D341Med (cell line): ENCODE data around the gene SPTBN1.

Source experiments
- DNase-seq: peaks from one replicate; pipeline ENCODE4 v3.0.0; 2012; ENCODE audit warnings: low spot score

Gene SPTBN1

DNA sequence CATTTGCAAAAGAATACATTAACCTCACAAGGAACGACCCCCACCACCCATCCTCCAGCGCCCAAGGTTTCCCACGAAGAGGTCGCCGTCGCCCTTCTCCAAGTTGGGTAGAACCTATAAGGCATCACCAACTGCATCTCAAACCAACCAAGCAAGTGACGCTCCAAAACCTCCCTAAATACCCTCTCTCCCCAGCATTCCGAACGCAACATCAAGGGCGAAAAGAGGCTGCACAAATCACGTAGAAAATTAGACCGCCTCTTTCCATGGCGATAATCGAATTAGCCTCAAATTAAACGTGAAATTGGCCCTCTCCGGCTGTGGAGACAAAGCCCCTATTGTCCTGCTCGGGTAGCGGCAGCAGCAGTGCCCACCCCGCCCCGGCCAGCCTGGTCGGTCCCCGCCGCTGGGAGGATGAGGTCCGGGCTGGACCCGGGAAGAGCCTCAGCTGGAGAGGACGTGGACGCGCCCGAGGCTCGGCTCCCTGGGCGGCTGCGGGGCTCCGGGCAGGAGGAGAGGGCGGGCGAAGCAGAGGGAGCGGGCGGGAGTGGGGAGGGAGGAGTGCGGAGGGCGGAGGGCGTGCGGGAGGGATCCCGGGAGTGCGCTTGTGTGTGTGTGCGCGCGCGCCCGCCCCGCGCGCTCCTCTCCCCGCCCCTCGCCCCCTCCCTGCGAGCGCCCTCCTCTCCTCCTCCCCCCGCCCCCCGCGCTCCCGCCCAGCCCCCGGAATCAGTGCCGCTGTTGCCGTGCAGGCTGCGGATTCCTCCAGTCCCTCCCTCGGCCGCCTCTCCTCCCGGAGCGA is at the start of gene SPTBN1:
Gene SPTBN1 (plus strand): TSS at position 765 of the 799 bp plus-strand sequence. CDS start 70,092 bp downstream, outside the sequence.
- DNase-seq: peak; percentile 92

DNA sequence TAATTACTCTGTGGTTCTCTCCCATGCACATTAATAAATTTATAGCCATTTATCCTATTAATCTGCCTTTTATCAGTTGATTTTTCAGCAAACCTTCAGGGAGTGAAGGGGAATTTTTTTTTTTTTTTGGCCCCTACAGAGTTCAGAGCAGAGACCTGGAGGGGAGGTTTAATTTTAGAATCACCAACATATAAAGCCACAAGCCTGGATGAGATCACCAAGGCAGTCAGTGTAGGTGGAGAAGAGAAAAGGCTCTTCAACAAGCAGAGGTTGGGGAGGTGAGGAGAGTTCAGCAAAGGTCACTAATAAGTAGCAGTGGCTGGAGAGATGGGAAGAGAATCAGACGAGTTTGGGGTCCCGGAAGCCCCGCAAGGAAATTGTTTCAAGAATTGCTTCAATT is 48.4 kb upstream of the SPTBN1 start:
- DNase-seq: no peak

DNA sequence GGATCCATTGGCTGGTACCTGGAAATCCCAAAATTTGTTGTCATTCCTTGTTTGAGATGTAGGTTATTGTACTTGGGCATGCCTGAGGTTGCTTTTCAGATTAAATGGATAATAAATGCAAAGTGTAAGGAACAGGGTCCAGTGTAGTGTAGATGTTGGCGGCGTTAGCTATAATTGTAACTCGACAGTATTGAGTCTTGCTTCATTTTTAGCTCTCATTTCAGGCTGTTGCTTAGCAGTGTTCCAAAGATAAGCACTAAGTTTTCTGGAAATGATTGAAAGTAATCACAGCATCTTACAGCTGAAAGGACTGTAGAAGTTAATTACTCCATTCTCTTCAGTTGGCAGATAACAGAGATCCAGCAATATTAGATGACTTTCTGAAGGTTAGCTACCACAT is 47.8 kb upstream of the SPTBN1 start:
- no peak for DNase-seq

DNA sequence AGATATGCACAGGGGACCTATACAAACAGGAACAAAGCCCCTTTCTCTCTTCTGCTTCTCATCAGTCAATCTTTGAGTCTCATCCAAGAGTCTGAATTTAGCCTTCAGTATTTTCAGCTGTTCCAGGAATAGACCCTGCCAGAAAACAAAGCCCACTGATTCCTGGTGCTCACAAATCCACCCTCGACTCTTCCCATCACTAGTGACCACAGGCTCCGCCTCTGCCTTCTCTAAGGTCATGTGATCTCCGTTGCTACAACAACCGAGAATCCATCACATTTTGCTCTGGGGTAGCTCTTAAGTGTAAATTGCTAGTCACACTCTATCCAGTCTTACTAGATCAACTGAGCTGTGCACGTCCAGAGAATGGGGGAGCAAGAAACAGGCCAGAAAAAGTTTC is 46.4 kb upstream of the SPTBN1 start:
- no peak for DNase-seq

DNA sequence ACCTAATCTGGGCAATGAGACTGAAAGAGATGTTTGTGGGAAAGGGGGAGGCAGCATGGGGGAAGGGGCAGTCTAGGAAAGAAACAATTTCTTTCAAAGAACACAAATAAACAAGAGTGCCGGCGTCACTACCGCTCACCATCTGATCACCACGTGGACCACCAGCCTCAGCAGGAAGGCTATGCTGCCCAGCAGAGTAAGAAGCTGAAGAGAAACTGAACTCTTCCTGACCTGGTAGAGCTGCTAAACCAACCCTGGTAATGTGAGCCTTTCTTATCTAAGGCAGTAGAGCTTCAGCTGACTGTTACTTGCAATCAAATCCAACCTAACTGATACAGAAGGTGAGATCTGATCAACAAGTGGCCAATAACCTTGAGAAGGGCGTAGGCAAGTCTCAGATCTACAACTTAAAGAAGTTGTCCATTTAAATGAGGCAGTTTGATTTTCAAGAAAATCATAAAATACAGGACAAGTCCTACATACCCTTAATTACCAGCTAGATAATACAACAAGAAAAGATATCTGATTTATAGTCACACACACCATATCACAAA is 44.2 kb upstream of the SPTBN1 start:
- no peak for DNase-seq

DNA sequence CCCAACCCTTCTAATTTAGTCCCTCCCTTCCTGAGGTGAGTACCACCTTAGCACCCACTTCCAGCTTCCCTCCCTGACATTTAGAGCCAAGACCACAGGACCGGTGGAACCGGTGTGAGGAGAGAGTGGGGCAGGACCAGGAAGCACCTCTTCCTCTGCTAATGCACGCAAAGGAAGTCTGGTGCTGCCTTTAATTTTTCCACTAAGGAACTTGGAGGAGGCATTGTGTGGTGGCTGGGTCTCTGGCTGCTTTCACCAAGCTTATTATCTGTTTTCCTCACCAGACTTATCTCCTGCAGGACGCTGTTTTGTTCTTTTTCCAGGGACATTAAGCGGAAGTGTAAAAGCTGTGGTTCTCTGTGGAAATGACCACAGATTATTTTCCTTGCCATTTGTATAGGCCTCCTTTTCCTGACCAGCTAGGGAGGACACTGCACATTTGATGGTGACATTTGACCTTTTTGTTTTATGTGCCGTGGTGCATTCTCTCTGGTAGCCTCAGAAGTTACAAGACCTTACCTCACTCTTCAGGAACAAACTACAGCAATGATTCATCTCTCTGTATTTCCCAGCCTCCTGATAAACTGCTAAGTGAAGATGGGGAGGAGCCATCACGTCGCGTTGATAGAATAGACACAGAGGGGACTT is 39.8 kb upstream of the SPTBN1 start:
- no peak for DNase-seq

DNA sequence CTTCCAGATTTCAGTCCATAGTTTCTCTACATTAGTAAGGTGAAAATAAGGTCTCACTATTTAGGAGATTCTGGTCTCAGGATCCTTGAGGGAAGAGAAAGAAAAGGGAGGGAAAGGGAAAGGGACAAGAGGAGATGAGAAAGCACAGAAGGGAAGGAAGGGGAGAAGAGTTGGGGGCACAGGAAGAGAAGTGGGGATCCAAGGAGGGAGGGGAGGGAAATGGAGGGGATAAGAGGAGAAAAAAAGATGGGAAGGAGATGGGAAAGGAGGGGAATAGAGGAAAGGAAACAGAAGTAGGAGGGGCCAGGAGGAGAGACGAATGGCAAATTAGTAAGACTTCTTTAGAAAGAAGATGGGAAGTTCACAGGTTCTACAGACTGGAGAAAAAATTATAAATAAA is 39.2 kb upstream of the SPTBN1 start:
- no peak for DNase-seq

DNA sequence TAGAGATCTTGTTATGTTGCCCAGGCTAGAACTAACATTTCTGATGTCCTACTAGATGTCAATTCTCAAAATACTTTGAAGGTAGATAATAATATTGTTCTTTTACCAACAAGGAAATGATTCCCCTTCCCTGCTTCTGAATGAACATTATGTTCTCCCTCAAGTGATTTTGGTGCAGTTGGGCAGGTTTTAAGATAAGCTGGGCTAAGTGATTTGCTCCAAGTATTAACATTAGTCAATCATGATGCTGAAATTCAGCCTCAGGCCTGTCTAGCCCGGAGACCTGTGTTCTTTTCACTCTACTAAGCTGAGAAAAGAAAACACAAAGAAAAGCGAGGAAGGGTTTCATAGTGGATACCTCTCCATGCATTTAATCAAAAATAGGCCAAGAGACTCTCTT is 38.5 kb upstream of the SPTBN1 start:
- no peak for DNase-seq

DNA sequence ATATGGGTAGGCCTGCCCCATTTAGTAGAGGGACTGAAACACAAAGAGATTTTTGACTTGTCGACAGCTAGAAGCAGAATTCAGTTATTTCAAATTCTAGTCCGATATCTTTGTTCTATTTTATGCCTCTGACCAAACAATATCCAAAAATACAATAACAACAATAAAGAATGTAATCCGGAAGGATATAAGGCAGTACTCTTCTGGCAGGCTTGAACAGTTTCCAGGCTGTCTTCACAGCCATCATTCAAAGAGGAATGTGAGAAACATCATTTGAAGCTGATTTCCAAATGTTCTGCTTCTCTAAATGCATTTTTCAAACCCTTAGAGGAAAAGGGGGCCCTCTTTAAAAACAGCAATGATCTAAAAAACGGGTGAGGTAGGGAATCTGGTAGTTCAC is 36.7 kb upstream of the SPTBN1 start:
- no peak for DNase-seq

DNA sequence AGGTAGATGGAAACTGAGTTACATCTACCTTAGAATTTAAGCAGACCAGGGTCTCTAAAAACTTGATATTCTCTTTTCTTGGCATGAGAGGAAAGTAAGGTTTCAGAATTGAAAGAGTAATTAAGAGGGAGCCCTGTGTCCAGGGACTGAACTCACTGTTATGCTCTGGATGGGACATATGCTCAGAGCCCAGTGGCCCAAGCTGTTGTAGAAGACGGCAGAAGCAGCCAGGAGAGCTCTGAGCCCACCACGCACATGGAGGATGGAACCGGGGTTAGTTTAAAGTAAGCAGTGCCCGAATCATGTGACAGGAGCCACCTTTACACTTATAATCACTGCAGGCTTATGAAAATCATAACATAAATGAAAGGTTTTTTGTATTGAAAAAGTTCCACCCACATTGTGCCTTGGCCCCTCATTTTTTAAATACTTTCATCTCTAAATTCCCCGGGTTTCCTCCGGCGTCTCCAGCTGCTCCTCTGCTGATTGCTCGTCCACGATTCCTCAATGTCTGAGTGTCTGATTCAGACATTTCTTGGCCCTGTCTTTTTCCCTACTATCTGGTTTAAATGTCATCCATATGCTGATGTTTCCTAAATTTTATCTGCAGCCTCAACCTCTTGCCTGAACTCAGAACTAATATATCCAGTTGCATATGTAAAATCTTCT is 36.1 kb upstream of the SPTBN1 start:
- DNase-seq: no peak

DNA sequence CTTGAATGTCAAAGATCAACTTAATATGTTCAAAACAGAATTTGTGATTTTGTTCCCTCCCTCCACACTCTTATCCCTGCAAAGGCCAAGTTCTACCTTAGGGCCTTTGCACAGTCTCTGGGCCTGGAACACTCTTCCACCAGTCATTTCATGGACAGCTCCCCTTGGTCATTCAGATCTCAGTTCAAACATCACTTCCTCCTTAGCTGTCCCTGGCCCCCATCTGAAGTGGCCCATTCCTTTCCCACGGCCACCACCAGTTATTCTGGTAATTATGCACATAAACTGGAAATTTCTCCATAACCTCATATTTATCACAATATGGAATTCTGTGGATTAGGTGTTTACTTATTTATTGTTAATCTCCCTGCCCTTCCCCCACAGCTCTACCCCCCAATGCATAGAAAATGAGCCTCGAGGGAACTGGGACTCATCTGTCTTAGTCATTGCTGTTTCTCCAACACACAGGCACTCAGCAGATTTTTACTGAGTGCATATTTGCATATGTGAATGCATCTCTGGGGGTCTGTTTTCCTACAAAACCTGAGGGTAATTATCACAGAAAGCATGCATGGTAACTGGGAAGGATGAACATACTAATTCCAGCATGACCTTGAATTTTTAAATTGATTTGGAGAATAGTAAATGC is 35.5 kb upstream of the SPTBN1 start:
- no peak for DNase-seq

DNA sequence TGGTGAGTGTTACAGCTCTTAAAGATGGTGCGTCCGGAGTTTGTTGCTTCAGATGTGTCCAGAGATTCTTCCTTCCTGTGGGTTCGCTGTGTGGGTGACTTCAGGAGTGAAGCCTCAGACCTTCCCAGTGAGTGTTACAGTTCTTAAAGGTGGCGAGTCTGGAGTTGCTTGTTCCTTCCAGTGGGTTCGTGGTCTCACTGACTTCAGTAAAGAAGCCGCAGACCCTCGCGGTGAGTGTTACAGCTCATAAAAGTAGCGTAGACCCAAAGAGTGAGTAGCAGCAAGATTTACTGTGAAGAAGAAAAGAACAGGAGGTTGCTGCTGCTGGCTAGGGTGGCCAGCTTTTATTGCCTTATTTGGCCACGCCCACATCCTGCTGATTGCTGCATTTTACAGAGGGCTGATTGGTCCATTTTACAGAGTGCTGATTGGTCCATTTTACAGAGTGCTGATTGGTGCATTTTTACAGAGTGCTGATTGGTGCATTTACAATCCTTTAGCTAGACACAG is 34.0 kb upstream of the SPTBN1 start:
- no peak for DNase-seq

DNA sequence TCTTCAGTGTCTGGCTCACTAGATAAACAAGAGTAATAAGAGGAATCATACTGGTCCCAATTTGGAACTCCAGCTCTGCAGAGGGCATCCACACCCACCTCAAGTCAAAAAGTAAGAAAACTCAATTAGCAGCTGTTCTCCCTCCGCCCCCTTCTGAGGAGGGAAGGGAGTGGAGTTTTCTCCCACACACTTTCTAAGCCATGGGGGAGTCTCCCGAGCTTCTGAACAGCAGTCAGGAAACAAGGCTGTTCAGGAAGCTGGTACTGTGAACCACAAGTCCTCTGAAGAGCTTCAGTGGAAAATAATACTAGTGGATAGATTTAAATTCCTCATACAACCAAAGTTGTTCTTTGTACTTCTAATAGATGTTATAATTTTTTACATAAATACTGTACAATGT is 32.9 kb upstream of the SPTBN1 start:
- no peak for DNase-seq

DNA sequence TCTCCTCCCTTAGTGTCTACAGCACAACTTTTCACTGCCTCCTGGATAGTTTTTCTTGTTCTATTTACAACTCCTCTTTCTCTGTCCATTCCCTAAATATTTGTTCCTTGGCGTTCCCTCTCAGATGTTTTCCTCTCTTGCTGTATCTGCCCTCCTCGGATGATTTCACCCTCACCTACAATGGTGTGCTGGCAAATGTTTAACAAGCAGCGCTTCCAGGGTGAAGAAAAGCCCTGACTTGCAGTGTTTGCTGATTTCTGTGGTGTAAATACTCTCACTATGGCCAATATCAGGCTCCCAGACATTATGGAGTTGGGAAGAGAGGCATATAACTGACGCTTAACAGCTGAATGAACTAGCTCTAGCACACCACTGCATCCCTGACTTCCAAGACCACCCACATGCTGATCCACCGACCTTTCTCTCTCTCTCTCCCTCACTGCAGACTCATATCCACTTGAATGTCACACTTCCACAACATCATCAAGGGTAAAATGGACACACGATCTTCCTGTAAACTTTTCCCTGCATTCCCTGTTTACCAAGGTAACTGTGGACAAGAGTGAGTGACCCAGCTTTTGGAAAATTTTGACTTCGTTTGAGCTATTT is 31.5 kb upstream of the SPTBN1 start:
- DNase-seq: no peak

DNA sequence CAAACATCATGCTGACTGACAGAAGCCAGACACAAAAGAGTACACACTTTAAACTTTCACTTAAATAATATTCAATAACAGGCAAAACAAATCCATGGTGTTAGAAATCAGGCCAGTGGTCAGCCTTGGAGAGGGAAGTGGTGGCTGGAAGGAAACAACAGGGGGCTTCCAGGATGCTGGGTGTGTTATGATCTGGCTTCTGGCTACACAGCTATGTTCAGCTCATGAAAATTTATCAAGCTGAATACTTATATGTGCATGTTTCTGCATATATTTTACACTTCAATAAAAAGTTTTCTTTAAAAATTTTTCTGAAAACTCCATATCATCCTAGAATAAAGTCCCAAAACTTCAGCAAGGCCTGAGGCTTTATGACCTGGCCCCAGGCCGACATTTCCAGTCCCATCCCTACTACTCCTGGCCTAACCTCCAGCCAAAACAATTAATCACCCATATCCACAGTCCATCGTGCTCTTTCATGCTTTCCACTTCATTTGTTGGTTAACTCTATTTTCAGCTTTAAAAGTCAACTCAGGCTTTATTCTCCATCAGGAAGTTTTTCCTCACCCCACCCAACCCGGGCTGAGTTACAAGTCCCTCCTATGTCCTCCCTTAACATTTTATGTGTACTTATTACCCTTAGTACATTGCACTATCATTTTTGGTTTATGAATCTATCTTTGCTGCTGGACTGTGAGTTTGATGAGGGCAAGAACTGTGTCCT is 27.9 kb upstream of the SPTBN1 start:
- DNase-seq: no peak

DNA sequence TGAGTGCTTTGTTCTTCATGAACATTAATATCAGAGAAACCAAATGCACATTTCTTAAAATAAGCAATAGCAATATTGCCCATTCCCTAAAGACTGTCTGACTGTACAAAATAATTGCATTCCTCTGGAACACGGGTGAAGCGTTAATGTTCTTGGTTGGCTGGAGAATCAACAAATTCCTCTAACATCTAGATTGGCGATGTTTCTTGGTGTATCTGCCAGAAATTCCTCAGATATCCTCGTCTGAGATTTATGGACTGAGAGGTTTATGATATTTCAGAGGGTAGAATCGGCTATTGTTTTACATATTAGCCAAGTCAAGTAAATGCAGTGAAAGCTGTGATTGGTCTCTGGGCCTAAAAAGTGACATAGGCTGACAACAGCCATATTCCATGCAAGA is 27.1 kb upstream of the SPTBN1 start:
- DNase-seq: no peak

DNA sequence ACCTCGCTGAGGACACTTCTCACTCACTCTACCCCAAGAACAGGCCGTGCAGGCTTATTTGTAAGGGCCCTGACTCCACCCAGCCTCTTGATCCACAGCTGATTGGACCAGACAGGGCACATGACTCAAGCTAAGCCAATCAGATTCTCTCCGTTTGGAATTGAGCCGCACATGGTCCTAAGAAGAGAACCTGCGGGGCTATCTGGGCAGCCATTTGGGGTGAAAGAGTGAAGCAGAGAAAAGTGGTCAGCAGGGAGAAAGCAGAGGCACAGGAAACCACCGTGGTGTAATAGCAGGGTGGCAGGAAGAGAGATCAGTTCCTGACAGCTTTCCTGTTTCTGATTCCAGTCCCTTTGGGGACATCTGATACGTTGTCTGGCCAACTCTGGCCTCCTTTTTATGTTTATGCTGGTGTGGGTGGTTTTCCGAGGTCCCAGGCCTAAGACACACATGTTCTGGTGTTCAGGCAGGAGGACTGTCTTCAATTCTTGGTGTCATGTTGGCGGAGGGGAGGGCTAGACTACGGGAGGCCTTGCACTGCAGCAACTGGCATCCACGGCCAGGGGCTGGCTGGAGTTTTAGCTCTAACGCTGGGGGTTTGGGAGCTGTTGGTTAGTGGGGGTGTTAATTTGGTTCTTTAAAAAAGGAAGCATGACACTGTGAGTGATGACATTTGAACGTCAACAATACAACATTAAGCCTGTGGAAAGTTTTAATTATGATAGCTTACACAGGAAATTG is 26.1 kb upstream of the SPTBN1 start:
- DNase-seq: no peak

DNA sequence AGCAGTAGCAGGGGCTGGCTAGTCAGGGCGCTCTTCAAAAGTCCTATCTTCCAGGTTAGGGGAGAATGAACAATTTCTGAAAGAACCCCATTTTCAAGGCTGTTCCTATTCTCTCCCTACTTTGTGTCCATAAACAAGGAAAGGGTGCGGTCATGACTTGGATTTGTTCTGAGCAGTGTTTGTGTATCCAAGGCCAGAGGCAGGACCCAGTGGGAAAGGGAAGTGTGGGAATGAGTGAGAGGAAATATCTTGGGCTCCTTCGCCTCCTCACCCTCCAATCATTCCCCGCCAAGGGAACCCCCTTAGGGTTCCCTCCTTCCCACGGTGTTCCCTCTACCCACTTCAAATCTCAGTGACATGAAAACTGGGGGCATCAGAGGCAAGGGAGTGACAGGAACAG is 25.5 kb upstream of the SPTBN1 start:
- DNase-seq: no peak

DNA sequence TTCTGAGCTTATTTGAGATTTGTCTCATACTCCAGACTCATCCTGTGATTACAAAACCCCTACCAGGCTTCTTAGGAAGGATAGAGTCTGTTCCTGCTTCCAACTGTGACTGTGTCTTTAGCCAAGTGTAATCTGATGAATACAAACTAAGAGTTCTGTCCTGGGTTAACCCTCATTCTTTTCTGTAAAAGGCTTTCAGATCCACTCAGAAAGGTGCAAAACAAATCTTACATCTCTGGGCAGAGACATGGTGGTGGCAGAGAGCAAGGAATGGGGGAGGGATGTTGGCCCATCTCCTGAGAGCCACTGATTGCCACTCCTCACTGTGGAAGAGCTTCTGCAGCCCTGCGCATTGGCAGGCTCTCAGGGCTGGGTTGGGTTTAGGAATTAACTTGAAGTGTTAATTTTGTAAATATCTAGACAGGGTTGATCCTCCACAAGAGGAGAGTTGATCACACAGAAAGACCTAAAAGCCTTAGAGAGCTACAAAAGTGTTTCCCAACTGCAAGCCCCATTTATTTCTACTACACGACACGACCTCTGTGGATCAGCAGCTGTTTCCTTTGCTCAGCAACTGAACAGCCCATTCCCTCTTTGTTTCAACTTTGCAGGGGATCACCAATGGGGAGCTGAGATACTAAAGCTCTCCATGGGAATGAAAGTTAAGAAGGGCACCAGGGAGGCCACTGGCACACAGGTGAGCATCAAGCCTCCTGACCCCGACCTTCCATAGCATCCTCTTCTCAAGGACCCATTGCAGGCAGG is 23.7 kb upstream of the SPTBN1 start:
- no peak for DNase-seq

DNA sequence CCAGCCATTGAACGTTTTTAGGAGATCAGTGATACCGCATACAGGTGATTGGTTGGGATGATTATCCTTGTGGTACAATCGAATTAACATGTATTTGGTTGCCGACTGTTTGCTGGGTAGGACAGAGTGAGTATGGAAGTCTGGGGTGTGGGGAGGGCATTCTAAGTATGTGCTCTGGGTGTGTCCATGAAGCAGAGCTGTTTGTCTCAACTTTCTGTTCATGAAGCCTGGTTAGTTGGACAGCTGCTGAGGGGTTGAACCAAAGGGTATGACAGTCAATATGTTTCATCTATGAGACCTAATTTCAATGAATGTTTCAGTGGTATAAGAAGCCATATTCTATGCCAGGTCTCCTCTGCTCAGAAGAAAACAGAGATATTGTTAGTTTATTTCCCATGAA is 21.9 kb upstream of the SPTBN1 start:
- no peak for DNase-seq
